Stomach (tissue), 4 donors: Measurements from ENCODE around the gene GADD45G.

Source experiments
- EP300 ChIP-seq: sonication (generic); formaldehyde crosslinking; IDR thresholded peaks from one replicate; pipeline ENCODE4 v1.6.1; 2017; ENCODE audit warnings: antibody characterized with exemption
- POLR2A ChIP-seq, 4 donors: fragments of 450-650 bp; IDR thresholded peaks; one replicate each; pipeline ENCODE4 v1.6.1; 2016; ENCODE audit warnings: antibody characterized with exemption in 4 of 4, control low read depth in 2 of 4, mild to moderate bottlenecking in 1 of 4, moderate library complexity in 1 of 4
- POLR2AphosphoS5 ChIP-seq, 3 donors: sonication (generic); formaldehyde crosslinking; IDR thresholded peaks; one replicate each; pipeline ENCODE4 v1.6.1; 2016; ENCODE audit warnings: antibody characterized with exemption in 3 of 3
- TF ChIP-seq, protein P1 (sequence below), 7 experiments: fragments of 450-650 bp in 4 of 7; fragments of 200-600 bp in 3 of 7; sonication (generic) in 3 of 7; IDR thresholded peaks; one replicate each; pipeline ENCODE4 v1.5.1; 2016 to 2019; ENCODE audit warnings: antibody characterized with exemption in 7 of 7, control low read depth in 2 of 7, mild to moderate bottlenecking in 1 of 7

DNA sequence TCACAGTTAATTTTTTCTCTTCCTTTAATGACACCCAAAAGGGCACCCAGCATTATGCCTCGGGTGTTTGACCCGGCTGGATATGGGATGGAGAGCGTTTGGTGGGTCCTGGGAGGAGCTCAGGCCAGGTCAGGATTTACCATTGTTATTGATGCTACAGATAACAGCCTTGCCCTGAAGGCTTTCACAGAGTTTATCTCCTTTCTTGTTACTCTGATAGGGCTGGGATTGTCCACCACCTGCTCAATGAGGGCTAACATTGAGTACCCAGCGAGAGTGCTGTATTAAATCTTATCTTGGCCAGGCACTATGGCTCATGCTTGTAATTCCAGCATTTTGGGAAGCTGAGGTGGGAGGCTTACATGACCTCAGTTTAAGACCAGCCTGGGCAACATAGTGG lies 37.2 kb downstream of the GADD45G start:
- TF ChIP-seq, protein P1, sequence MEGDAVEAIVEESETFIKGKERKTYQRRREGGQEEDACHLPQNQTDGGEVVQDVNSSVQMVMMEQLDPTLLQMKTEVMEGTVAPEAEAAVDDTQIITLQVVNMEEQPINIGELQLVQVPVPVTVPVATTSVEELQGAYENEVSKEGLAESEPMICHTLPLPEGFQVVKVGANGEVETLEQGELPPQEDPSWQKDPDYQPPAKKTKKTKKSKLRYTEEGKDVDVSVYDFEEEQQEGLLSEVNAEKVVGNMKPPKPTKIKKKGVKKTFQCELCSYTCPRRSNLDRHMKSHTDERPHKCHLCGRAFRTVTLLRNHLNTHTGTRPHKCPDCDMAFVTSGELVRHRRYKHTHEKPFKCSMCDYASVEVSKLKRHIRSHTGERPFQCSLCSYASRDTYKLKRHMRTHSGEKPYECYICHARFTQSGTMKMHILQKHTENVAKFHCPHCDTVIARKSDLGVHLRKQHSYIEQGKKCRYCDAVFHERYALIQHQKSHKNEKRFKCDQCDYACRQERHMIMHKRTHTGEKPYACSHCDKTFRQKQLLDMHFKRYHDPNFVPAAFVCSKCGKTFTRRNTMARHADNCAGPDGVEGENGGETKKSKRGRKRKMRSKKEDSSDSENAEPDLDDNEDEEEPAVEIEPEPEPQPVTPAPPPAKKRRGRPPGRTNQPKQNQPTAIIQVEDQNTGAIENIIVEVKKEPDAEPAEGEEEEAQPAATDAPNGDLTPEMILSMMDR (IDR thresholded peaks at IDR 0.05) = no peak
- TF ChIP-seq POLR2AphosphoS5 (IDR thresholded peaks at IDR 0.05) (no peak), POLR2A (IDR thresholded peaks at IDR 0.05) (no peak), EP300 (no peak)
